NCI-H2171 treated with DMSO at 0.1 percent for 48 hours (cell line): ENCODE measurements around the gene HAPLN2.

Experiments
- DNase-seq: peaks from one replicate; lab custom pipeline; 2025; lab: John Stamatoyannopoulos, UW

Gene HAPLN2

GRCh38 chr1:156645056-156645455 lies 25.8 kb downstream of the HAPLN2 start:
- no peak for DNase-seq

DNA sequence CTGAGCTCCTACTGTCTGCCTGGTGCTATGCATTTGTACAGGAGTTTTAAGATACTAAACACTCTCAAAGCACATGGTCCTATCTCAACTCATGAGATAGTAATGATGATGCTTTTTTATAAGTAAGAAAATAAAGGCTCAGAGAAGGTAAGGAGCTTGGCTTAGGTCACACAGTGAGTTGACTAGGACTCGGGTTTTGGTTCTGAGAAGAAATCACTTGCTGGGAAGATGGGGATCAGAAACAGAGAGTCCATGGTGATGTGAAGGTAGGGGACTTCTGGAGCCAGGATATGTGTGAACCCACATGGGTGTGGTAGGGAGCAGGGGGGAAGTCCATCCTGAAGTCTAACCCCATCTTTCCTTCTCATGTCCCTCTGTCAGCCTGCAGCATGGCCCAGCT lies 26.5 kb downstream of the HAPLN2 start:
- no peak for DNase-seq

GRCh38 chr1:156646738-156647211 lies 27.6 kb downstream of the HAPLN2 start:
- DNase-seq: no peak

DNA sequence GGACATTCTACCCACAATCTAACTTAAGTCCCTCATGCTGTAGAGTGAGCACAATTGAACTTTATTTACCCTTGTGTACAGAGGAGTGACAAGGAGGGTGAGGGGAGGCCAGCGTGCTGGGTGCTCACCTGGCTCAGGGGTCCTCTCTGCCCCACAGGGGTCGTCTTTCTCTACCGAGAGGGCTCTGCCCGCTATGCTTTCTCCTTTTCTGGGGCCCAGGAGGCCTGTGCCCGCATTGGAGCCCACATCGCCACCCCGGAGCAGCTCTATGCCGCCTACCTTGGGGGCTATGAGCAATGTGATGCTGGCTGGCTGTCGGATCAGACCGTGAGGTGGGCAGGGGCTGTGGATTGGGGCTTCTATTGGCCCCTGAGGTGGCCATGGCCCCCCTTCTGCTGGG lies 28.1 kb downstream of the HAPLN2 start:
- no peak for DNase-seq

DNA sequence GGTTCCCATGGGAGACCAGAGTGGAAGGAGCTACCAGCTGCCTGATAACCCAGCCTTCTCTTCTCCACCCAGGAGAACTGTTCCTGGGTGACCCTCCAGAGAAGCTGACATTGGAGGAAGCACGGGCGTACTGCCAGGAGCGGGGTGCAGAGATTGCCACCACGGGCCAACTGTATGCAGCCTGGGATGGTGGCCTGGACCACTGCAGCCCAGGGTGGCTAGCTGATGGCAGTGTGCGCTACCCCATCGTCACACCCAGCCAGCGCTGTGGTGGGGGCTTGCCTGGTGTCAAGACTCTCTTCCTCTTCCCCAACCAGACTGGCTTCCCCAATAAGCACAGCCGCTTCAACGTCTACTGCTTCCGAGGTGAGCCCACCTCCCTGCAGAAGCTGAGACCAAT lies 29.3 kb downstream of the HAPLN2 start:
- peak; percentile 16 for DNase-seq

DNA sequence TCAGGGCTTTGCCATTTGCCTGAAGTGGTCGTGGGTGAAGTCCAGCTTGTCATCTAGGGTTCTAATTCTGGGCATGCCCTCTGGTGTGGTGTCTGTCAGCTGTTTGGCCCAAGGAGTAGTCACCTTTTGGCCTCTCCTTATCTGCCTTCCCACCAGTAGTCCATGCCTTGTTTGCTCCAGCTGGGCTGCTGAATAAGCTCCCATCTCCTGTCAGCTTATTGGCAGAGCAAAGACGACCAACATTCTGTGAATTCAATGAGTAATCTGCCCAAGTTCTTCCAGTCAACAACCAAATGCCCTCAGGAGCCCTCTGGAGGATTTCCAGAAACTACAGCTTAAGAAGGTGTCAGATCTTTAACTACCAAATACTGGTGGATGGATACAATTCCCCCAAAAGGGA lies 29.7 kb downstream of the HAPLN2 start:
- no peak for DNase-seq

- DNase-seq: no peak
Observed at GRCh38 chr1:156652131-156652991, 33.1 kb downstream of the HAPLN2 start.

DNA sequence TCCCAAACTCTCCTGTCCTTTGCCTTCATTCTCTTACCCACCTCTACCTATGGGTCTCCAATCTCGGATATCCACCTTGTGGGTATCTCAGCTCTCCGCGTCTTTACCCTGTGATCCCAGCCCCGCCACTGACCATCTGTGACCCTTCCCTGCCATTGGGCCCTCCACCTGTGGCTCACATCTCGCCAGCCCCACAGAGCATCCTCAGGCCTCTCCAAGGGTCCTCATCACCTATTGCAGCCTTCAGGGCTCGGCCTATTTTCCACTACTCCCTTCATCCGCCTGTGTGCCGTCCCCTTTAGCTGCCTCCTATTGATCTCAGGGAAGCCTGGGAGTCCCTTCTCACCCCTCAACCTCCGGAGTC lies 33.8 kb downstream of the HAPLN2 start:
- DNase-seq: no peak

DNA sequence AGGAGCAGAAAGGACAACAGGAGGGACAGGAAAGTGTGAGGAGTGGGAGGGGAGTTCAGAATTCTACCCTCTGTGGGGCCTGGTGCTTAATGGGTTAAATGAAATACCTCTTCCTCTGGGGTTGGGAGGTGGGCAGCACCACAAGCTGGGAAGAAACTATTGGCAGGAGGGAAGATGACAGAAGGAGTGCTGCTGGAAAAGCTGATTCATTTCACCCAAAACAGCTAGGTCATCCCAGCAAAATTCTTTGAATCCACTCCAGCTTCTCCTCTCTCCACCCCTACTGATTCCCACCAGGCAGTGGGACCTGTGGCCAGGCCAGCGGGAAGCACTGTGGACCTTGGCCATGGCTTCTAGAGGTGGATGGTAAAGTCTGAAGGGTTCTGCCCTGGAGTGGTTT lies 35.5 kb downstream of the HAPLN2 start:
- peak; percentile 40 for DNase-seq

DNA sequence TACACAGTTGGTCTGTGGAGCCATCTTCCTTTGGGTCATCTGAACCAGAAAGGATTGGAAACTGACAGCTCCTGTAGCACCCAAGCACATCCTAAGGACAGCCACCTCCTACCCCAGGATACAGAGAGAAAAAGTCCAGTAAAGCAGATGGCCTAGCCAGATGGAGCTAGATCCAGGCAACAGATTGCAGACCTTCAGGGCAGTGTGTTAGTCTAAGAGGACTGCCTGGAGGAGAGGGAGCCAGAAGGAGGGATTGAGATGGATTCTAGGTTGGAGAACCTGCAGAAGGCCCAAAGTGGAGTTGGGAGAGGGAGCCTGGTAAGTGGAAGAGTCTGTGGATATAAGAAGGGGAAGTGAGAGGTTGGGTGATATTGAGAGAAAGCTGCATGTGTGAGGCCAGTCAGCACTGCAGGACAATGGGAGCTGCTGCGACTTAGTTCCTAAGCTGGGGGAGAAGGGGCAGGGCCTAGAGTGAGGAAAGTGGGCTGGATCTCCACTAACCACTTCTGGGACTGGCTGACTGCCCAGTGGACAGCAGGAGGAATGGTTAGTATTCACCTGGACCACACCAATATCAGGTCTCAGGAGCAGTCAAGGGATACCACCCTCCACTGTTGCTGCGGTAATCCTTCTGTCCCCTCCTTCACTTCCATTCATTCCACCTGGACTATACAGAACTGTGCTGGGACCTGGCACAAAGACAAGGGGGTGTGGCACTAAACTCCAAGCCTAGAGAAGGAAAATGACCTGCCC lies 36.1 kb downstream of the HAPLN2 start:
- peak; percentile 58 for DNase-seq

DNA sequence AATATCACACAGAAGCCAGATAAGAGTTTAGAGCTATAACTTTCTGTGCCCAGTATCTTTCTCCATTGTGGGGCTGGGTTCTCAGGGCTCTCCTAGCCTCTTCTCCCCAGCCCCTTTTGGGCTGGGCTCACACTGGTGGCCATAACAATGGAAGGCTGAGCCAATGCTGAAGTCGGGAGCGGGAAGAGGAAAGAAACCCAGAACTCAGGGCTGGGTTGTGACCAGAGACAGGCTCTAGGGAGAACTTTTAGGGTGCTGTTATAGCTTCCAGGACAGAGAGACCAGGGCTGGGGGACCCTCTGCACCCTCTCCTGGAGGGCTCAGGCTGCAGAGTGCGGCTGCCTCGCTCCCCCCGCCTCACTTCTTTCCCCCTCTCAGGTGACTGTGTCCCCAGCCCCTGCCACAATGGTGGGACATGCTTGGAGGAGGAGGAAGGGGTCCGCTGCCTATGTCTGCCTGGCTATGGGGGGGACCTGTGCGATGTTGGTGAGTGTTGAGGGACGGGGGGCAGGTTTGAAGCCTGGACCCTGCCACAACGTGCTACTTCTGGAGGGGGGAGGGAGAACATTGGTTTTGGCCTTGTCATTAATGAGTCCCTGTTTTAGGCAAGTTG lies 36.8 kb downstream of the HAPLN2 start:
- DNase-seq: no peak

GRCh38 chr1:156656806-156657740 lies 37.9 kb downstream of the HAPLN2 start:
- peak; percentile 85 for DNase-seq

- DNase-seq: peak; percentile 44
Observed at GRCh38 chr1:156657741-156658319, 38.6 kb downstream of the HAPLN2 start.

- no peak for DNase-seq
Observed at GRCh38 chr1:156658496-156658895, 39.3 kb downstream of the HAPLN2 start.

GRCh38 chr1:156658945-156659574 lies 39.8 kb downstream of the HAPLN2 start:
- no peak for DNase-seq

DNA sequence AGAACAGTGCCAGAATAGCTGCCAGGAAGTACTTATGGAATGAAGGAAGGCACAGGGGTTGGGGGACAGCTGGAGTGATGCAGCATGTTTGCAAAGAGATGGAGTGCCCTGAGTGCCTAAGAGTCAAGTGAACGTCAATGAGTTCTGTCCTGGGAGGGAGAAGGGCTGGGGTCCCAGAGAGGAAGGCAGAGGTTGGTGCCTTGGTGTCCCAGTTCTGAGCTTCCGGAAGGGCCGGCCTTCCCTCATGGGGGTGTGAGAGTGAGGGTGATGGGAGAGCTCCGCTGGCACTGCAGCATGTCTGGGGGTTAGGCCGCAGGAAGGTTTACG lies 40.4 kb downstream of the HAPLN2 start:
- DNase-seq: no peak

- peak; percentile 85 for DNase-seq
Observed at GRCh38 chr1:156659988-156660751, 41.0 kb downstream of the HAPLN2 start.

GRCh38 chr1:156660752-156661112 lies 41.5 kb downstream of the HAPLN2 start:
- no peak for DNase-seq

DNA sequence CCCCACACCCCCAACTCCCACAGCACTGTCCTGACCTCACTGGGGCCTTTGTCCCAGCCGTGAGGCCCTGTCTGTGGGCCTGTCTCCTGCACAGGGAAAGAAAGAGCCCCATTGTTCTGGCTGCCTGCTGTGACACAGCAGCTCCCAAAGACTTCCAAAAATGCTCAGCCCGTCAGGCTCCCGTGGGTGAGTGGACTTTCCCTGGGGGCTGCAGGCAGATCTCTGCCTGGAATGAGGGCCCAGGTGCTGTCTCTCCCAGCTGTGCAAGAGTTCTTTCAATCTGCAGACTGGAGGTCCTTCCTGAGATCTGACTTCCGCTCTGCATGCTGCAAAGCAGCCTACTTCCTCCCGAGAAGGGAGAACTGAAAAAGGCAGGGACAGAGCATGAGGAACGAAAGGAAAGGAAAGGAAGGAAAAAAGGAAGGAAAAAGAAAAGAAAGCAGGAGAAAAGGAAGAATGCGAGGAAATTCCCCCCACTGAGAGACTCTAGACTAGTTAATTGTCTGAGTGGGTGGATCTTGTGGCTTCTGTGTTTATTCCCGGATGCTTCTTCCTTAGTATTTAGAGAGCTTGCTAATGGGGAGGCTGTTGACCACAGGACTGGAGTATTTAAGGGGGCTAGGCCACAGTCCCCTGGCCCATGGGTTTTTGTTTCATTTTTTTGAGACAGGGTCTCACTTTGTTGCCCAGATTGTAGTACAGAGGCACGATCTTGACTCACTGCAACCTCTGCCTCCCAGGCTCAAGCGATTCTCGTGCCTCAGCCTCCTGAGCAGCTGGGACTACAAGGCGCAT lies 43.0 kb downstream of the HAPLN2 start:
- DNase-seq: no peak

- no peak for DNase-seq
Observed at GRCh38 chr1:156662800-156663055, 43.5 kb downstream of the HAPLN2 start.
